HL-60 (cell line): ENCODE measurements around the gene CYTH1.

ENCODE experiments used
- DNase-seq, 2 experiments: peaks; one replicate each; pipeline ENCODE4 v3.0.0-alpha.2; 2010 to 2020; ENCODE audit warnings: low read depth in 1 of 2, low spot score in 1 of 2
- H3K27ac ChIP-seq: fragments of 250-450 bp; sonication (Bioruptor Pico); replicated peaks from 2 replicates; pipeline ENCODE4 v1.5.1; 2020; ENCODE audit warnings: mild to moderate bottlenecking, moderate library complexity
- H3K27me3 ChIP-seq: fragments of 250-450 bp; sonication (Bioruptor Pico); 2 replicates; pipeline ENCODE4 v1.5.1; 2021; ENCODE audit warnings: mild to moderate bottlenecking, moderate library complexity; ENCODE audit not compliant: insufficient read depth, poor library complexity, severe bottlenecking
- H3K4me3 ChIP-seq: replicated peaks from 2 replicates; pipeline ENCODE4 v1.5.1; 2011; ENCODE audit warnings: mild to moderate bottlenecking, control low read depth, low read length; ENCODE audit not compliant: insufficient read depth
- CTCF ChIP-seq: IDR thresholded peaks from one replicate; pipeline ENCODE4 v1.5.1; 2011; ENCODE audit warnings: low read length, control low read depth, inconsistent platforms; ENCODE audit not compliant: insufficient read depth
- GABPA ChIP-seq: IDR thresholded peaks from 2 replicates; pipeline ENCODE4 v1.6.1; 2012; ENCODE audit warnings: low read depth
- POLR2AphosphoS5 ChIP-seq: IDR thresholded peaks from 2 replicates; pipeline ENCODE4 v1.6.1; 2012; ENCODE audit warnings: low read depth
- REST ChIP-seq: IDR thresholded peaks from 2 replicates; pipeline ENCODE4 v1.6.1; 2012; ENCODE audit warnings: low read depth; ENCODE audit not compliant: insufficient replicate concordance
- SPI1 ChIP-seq: IDR thresholded peaks from 2 replicates; pipeline ENCODE4 v1.6.1; 2012; ENCODE audit warnings: low read depth, mild to moderate bottlenecking, borderline replicate concordance

Gene CYTH1

GRCh38 chr17:78746949-78747269, 35.2 kb downstream of the CYTH1 start:
- no peaks in the 10 kb centered on the region for H3K27me3 ChIP-seq
- no peak overlapping the region for H3K4me3 ChIP-seq
- no peak overlapping the region for H3K27ac ChIP-seq
- DNase-seq = no peak
- TF ChIP-seq POLR2AphosphoS5 = no peak
- no peak for TF ChIP-seq REST
- TF ChIP-seq CTCF = no peak
- no peak for TF ChIP-seq GABPA
- no peak for TF ChIP-seq SPI1

- Histone ChIP-seq H3K27me3 (no peaks in the 10 kb centered on the region), H3K27ac (no peak overlapping the region), H3K4me3 (no peak overlapping the region)
- DNase-seq = no peak
- TF ChIP-seq POLR2AphosphoS5 (no peak), SPI1 (no peak), GABPA (no peak), REST (no peak), CTCF (no peak)
Measured at GRCh38 chr17:78746263-78746948, 35.7 kb downstream of the CYTH1 start.

GRCh38 chr17:78745407-78746088, 36.5 kb downstream of the CYTH1 start:
- DNase-seq = peak in 1 of 2 experiments; percentile 26
- no peaks in the 10 kb centered on the region for H3K27me3 ChIP-seq
- TF ChIP-seq CTCF (peak; percentile 28), REST (no peak)
- no peak overlapping the region for H3K27ac ChIP-seq
- H3K4me3 ChIP-seq = no peak overlapping the region
